Ectodermal cell (in vitro differentiated cells): ENCODE results near the gene MAP2K5.

ENCODE experiments used
- H3K27ac ChIP-seq: 2 replicates; pipeline ENCODE4 v1.7.0; 2013; ENCODE audit warnings: mild to moderate bottlenecking, low read depth, low read length; ENCODE audit not compliant: insufficient read depth, poor library complexity, severe bottlenecking
- H3K27me3 ChIP-seq: 2 replicates; pipeline ENCODE4 v1.7.0; 2013; ENCODE audit warnings: mild to moderate bottlenecking, low read length; ENCODE audit not compliant: insufficient read depth, control insufficient read depth, poor library complexity, severe bottlenecking
- H3K36me3 ChIP-seq: one replicate; pipeline ENCODE4 v1.7.0; 2013; ENCODE audit warnings: low read length; ENCODE audit not compliant: control insufficient read depth, insufficient read depth
- H3K4me1 ChIP-seq: one replicate; pipeline ENCODE4 v1.7.0; 2013; ENCODE audit warnings: low read length; ENCODE audit not compliant: control insufficient read depth, insufficient read depth
- H3K4me3 ChIP-seq: 2 replicates; pipeline ENCODE4 v1.7.0; 2013; ENCODE audit warnings: low read depth, low read length, control low read depth; ENCODE audit not compliant: insufficient read depth
- H3K9me3 ChIP-seq: 2 replicates; pipeline ENCODE4 v1.7.0; 2013; ENCODE audit warnings: mild to moderate bottlenecking, low read length, moderate library complexity; ENCODE audit not compliant: control insufficient read depth
- WGBS, 2 experiments: methylation state at CpG; one replicate each; pipeline ENCODE4 v1.1.7; 2013; ENCODE audit warnings: missing lambda C conversion rate in 2 of 2; 5-methylcytosine and 5-hydroxymethylcytosine counted together

The MAP2K5 gene

DNA sequence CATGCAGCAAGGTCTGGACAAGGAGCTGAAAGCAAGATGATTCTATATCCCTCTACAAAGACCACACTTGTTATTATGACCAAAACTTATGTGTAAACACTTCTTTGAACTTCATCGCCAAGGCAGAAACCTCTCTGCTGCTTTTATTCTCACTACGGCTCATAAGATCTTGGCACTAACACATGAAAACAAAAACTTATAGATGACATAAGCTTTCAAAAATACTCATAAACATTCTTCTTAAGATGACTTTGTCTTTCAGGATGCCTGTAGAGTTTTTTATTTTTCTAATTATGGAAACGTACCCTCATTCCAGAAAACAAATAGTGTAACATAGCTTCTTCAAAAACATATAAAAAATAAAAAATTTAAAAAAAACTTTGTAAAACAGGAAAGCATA is 34.1 kb upstream of the MAP2K5 start:
- no peak overlapping the region for H3K27ac ChIP-seq
- H3K4me1 ChIP-seq: no peaks in the 10 kb centered on the region
- no peaks in the 10 kb centered on the region for H3K9me3 ChIP-seq
- no peaks in the 10 kb centered on the region for H3K27me3 ChIP-seq
- 89 to 93% methylated on average over 2 of the region's 3 CpGs for WGBS, 2 experiments
- H3K4me3 ChIP-seq: no peak overlapping the region
- H3K36me3 ChIP-seq: no peaks in the 10 kb centered on the region

DNA sequence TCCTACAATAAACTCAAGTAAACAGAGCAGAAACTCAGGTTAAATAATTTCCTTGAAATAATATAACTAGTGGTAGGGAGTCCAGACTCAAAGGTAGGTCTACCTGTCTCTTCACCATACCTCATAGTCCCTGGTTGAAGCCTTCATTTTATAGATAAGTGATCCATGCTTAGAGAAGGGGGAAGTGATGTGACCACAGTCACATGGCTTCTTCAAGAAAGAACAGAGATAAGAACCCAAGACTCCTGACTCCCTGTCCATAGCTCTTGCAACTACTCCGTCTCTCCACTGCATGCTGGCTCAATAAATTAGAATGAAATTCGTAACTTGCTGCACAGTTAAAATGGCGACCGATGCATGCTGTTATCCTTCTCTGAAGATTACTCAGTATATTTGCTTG is 32.6 kb upstream of the MAP2K5 start:
- Histone ChIP-seq H3K36me3 (no peaks in the 10 kb centered on the region), H3K4me1 (no peaks in the 10 kb centered on the region), H3K27ac (no peak overlapping the region), H3K9me3 (no peaks in the 10 kb centered on the region), H3K4me3 (no peak overlapping the region), H3K27me3 (no peaks in the 10 kb centered on the region)
- WGBS, 2 experiments: 95 to 96% methylated on average over 4 of the region's 4 CpGs

DNA sequence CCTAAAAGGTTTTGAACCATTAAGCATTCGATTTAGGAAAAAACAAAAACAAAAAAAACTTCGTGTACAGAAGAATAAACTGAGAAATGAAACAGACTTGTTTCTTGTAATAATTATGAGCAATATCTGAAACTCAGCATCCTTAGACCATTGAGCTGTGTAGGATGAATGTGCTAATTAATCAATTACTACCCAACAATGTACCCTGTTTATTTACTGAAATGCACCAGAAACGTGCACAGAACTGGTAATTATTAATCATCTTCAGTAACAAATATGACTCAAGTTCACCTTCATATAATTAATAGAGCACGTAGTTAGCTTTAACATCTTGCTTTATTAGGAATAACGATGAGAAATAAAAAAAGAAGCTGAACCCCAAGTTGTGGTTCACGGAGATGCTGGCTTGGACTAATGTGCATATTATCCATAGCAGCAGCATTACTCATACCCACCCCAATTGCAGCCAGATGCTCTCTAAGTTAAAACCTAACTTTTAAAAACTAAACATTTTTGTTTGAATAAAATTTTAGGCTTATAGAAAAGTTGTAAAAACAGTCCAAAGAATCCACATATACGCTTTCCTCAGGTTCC is 31.8 kb upstream of the MAP2K5 start:
- H3K27me3 ChIP-seq: no peaks in the 10 kb centered on the region
- H3K9me3 ChIP-seq: no peaks in the 10 kb centered on the region
- H3K27ac ChIP-seq: no peak overlapping the region
- no peaks in the 10 kb centered on the region for H3K36me3 ChIP-seq
- H3K4me1 ChIP-seq: no peaks in the 10 kb centered on the region
- H3K4me3 ChIP-seq: no peak overlapping the region
- WGBS, 2 experiments: 90 to 97% methylated on average over 5 to 7 of the region's 7 CpGs

DNA sequence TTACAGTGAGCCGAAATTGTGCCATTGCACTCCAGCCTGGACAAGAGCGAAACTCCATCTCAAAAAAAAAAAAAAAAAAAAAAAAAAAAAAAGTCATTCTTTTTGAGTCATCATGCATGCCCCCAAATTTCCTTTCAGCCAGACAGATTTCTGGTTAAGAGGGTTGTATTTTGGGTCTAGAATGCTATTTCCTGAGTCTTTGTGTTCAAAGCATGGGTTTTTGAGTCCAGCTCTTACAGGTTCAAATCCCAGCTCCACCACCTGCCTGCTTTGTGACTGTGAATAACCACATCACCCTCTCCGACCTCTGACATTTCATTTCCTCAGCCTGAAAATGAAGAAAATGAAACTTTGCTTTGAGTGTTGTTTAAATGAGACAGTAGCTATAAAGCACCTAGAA is 30.9 kb upstream of the MAP2K5 start:
- Histone ChIP-seq H3K27ac (no peak overlapping the region), H3K27me3 (no peaks in the 10 kb centered on the region), H3K36me3 (no peaks in the 10 kb centered on the region), H3K4me1 (no peaks in the 10 kb centered on the region), H3K4me3 (no peak overlapping the region), H3K9me3 (no peaks in the 10 kb centered on the region)
- WGBS, 2 experiments: 83 to 90% methylated on average over 1 to 2 of the region's 3 CpGs

DNA sequence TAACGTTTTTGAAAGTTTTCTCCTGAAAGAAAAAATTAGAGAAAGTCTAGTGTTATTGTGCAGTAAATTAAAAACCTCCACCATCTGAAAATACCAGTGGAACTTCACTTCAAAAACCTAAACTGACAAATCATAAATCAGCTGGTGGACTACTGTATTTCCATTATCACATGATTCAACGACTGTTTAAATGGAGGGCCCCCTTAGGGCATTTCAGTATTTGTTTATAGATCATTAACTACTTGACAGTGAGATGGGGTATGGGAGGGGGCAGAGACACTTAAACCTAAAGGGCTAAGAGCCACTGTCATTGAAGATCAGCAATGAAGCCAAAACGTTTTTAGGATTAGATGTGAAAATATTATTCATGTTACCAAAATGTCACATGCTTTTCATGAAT is 30.4 kb upstream of the MAP2K5 start:
- no peaks in the 10 kb centered on the region for H3K9me3 ChIP-seq
- no peaks in the 10 kb centered on the region for H3K27me3 ChIP-seq
- no peak overlapping the region for H3K27ac ChIP-seq
- H3K36me3 ChIP-seq: no peaks in the 10 kb centered on the region
- 65 to 79% methylated on average over 2 to 3 of the region's 3 CpGs for WGBS, 2 experiments
- no peak overlapping the region for H3K4me3 ChIP-seq
- no peaks in the 10 kb centered on the region for H3K4me1 ChIP-seq

DNA sequence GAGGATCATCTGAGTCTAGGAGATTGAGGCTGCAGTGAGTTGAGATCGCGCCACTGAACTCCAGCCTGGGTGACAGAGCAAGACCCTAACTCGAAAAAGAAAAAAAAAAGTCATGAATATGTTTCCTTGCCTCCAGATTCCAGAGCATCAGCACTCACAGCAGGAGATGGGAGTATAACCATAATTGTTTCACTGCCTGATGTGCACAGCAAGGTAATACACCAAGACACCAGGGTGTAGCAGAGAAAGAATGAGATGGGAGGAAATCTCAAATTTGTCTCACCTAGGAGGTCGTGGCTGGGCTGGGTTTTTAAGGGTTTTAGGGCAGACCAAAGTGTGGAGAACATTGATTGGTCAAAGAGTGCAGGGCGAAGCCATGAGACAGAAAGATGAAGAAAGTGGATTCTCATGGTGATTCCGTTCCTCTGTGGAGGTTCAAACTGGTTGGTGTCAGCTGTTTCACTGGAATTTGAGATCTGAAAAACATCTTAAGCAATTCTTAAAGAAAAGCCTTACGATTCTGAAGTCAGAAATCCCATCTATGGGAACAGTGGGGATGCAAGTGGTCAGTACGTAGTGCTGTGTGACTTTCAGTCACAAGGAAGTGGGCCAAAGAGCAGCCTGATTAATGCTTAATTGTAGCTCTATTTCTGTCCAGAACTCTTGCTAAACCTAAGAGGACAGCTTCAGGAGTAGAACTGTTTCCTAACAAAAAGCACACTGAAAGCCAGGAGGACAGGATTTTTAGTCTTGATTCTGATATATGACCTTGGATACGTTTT is 29.4 kb upstream of the MAP2K5 start:
- whole genome bisulfite sequencing, 2 experiments: 84% methylated on average over 9 of the region's 9 CpGs

DNA sequence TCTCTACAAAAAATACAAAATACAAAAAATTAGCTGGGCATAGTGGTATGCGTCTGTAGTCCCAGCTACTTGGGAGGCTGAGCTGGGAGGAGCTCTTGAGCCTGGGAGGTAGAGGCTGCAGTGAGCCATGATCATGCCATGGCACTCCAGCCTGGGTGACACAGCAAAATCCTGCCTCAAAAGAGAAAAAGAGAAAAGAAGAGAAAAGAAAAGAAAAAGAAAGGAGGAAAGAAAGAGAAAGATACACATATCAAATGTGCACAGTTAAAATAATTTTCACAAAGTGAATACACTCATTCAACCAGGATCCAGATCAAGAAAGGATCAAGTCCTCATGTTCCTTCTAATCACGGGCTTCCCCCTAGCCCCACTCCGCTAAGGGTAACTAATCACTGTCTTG is 27.4 kb upstream of the MAP2K5 start:
- Histone ChIP-seq H3K36me3 (no peaks in the 10 kb centered on the region), H3K27ac (no peak overlapping the region), H3K27me3 (no peaks in the 10 kb centered on the region), H3K4me1 (no peaks in the 10 kb centered on the region), H3K4me3 (no peak overlapping the region), H3K9me3 (no peaks in the 10 kb centered on the region)
- 88 to 97% methylated on average over 3 of the region's 3 CpGs for WGBS, 2 experiments

More for the DNA sequence above, 29.4 kb upstream of the MAP2K5 start:
- no peaks in the 10 kb centered on the region for H3K4me1 ChIP-seq
- no peaks in the 10 kb centered on the region for H3K36me3 ChIP-seq
- no peaks in the 10 kb centered on the region for H3K27me3 ChIP-seq
- H3K4me3 ChIP-seq: no peak overlapping the region
- H3K27ac ChIP-seq: no peak overlapping the region
- H3K9me3 ChIP-seq: no peaks in the 10 kb centered on the region

DNA sequence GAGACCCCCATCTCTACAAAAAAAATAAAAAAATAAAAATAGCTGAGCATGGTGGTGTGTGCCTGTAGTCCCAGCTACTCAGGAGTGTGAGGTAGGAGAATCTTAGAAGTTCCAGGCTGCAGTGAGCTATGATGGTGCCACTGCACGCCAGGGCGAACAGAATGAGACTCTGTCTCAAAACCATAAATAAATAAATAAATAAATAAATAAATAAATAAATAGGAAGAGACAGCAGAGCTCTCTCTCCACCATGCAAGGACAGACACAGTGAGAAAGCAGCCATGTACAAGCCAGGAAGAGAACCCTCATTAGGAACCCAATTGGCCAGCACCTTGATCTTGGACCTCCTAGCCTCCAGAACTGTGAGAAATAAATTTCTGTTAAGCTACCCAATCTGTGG is 26.9 kb upstream of the MAP2K5 start:
- no peaks in the 10 kb centered on the region for H3K9me3 ChIP-seq
- no peak overlapping the region for H3K27ac ChIP-seq
- H3K27me3 ChIP-seq: peaks cover 3% of the 10 kb centered on the region
- 73% methylated on average over 2 of the region's 2 CpGs; no CpG with 5 or more reads in 1 of the 2 experiments for whole genome bisulfite sequencing, 2 experiments
- H3K4me3 ChIP-seq: no peak overlapping the region
- no peaks in the 10 kb centered on the region for H3K4me1 ChIP-seq
- H3K36me3 ChIP-seq: no peaks in the 10 kb centered on the region

DNA sequence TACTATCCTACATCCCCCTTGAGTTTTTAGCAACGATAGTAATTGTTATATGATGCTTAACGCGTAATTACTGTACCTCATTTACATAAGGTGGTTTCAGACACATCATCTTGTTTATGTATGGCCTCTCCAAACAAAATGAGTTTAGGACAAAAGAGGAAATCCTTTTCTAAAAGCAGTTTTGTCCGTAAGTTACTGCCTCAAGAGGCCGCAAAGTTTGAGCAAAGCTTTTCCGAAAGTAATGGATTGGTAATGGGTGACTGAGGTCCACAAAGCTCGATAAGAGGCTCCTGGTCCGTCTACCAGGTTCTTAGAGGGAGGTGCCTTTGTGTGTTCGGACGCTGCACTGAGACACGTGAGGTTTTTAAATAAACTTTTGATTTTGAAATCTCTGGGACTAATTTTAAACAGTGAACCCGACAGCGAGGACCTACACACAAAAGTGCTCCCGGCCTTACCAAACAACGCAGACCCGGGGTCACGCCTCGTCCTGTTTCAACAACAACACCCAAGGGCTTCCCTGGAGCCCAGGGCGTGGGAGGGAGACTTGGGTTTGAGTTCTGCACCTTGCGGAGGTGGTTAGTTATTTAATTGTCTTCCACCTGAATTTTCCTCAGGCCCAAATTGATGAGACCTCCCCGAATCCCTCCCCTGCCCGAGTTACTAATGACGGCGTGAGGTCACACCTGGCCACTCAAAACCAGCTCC is 22.0 kb upstream of the MAP2K5 start:
- Histone ChIP-seq H3K9me3 (no peaks in the 10 kb centered on the region), H3K4me3 (peak overlapping the region; percentile 70), H3K36me3 (no peaks in the 10 kb centered on the region), H3K27me3 (peaks cover 6% of the 10 kb centered on the region), H3K27ac (no peak overlapping the region), H3K4me1 (peaks cover 19% of the 10 kb centered on the region)
- 70 to 71% methylated on average over 23 to 24 of the region's 24 CpGs for WGBS, 2 experiments

DNA sequence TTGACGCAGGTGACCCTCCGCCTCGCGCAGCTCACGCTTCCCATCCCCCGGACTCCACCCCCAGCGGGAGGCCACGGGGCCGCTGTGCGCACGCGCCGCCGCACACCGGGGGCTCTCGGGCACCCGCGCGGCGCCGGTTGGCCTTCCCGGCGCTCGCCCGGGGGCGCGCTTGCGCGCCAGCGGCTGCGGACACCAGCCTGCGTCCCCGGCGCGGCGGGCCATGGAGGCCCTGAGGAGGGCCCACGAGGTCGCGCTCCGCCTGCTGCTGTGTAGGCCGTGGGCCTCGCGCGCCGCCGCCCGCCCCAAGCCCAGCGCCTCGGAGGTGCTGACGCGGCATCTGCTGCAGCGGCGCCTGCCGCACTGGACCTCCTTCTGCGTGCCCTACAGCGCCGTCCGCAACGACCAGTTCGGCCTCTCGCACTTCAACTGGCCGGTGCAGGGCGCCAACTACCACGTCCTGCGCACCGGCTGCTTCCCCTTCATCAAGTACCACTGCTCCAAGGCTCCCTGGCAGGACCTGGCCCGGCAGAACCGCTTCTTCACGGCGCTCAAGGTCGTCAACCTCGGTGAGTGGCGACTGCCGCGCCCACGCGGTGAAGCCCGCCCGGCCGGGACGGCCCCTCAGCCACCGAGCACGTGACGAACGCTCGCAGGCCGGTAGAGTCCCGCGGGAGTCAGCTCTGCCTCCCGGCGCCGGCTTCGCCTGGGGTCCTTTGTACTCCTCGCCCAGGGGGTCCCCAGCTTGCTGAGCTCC is 21.3 kb upstream of the MAP2K5 start, which contains the start of gene C15orf61:
C15orf61 (plus strand) TSS at position 103 of the 754 bp plus-strand sequence; CDS start at position 221, 118 bp downstream.
- Histone ChIP-seq H3K4me3 (peak within 1 kb of the TSS; percentile 70), H3K4me1 (peaks cover 19% of the 10 kb centered on the region), H3K36me3 (no peaks in the 10 kb centered on the region), H3K9me3 (no peaks in the 10 kb centered on the region), H3K27ac (peak within 1 kb of the TSS; percentile 74), H3K27me3 (peaks cover 6% of the 10 kb centered on the region)
- 0% methylated on average over 94 of the region's 94 CpGs for WGBS, 2 experiments
